Activated T-cell treated with anti-CD3 and anti-CD28 coated beads, Interleukin-2, amount 50 U/mL, for 24 hours (primary cell): ENCODE results near the gene DOLPP1.

ENCODE experiments used
- DNase-seq: peaks from one replicate; pipeline ENCODE4 v3.0.0-alpha.2; 2020
- H3K27ac Mint-ChIP-seq: 2 replicates; pipeline ENCODE4 v1.8.0; 2020; ENCODE audit warnings: mild to moderate bottlenecking, mixed read lengths
- H3K27me3 Mint-ChIP-seq: 2 replicates; pipeline ENCODE4 v1.8.0; 2020; ENCODE audit warnings: mixed read lengths
- H3K36me3 Mint-ChIP-seq: 2 replicates; pipeline ENCODE4 v1.8.0; 2020; ENCODE audit warnings: low read depth, mixed read lengths
- H3K4me1 Mint-ChIP-seq: 2 replicates; pipeline ENCODE4 v1.8.0; 2020; ENCODE audit warnings: low read depth, mixed read lengths
- H3K4me3 Mint-ChIP-seq: 2 replicates; pipeline ENCODE4 v1.8.0; 2020; ENCODE audit warnings: mild to moderate bottlenecking, moderate library complexity, mixed read lengths
- H3K9me3 Mint-ChIP-seq: 2 replicates; pipeline ENCODE4 v1.8.0; 2020; ENCODE audit warnings: mixed read lengths

The DOLPP1 gene

GRCh38 chr9:129054163-129054851, 26.6 kb upstream of the DOLPP1 start:
- H3K27ac Mint-ChIP-seq = no peak overlapping the region

GRCh38 chr9:129058965-129059795, 21.7 kb upstream of the DOLPP1 start:
- Mint-ChIP-seq H3K27me3 (no peaks in the 10 kb centered on the region), H3K9me3 (no peaks in the 10 kb centered on the region), H3K4me3 (no peak overlapping the region), H3K4me1 (no peaks in the 10 kb centered on the region), H3K27ac (no peak overlapping the region), H3K36me3 (peaks cover 60% of the 10 kb centered on the region)
- no peak for DNase-seq

More at GRCh38 chr9:129054163-129054851, 26.6 kb upstream of the DOLPP1 start:
- Mint-ChIP-seq H3K4me1 (no peaks in the 10 kb centered on the region), H3K4me3 (no peak overlapping the region), H3K36me3 (peaks cover 48% of the 10 kb centered on the region), H3K27me3 (no peaks in the 10 kb centered on the region), H3K9me3 (no peaks in the 10 kb centered on the region)
- DNase-seq = no peak

- H3K4me1 Mint-ChIP-seq = no peaks in the 10 kb centered on the region
- no peak overlapping the region for H3K4me3 Mint-ChIP-seq
- H3K9me3 Mint-ChIP-seq = no peaks in the 10 kb centered on the region
- H3K27me3 Mint-ChIP-seq = no peaks in the 10 kb centered on the region
- no peak for DNase-seq
- H3K27ac Mint-ChIP-seq = no peak overlapping the region
- H3K36me3 Mint-ChIP-seq = peaks cover 61% of the 10 kb centered on the region
These were observed 20.8 kb upstream of the DOLPP1 start for GRCh38 chr9:129059796-129060785.

- no peak for DNase-seq
- H3K4me3 Mint-ChIP-seq = no peak overlapping the region
- H3K9me3 Mint-ChIP-seq = no peaks in the 10 kb centered on the region
- no peak overlapping the region for H3K27ac Mint-ChIP-seq
- H3K27me3 Mint-ChIP-seq = no peaks in the 10 kb centered on the region
- peaks cover 68% of the 10 kb centered on the region for H3K36me3 Mint-ChIP-seq
- no peaks in the 10 kb centered on the region for H3K4me1 Mint-ChIP-seq
These were observed 19.9 kb upstream of the DOLPP1 start for GRCh38 chr9:129060991-129061390.

GRCh38 chr9:129063061-129063460, 17.9 kb upstream of the DOLPP1 start:
- H3K27ac Mint-ChIP-seq = no peak overlapping the region
- H3K36me3 Mint-ChIP-seq = peaks cover 71% of the 10 kb centered on the region
- H3K4me1 Mint-ChIP-seq = peaks cover under 1% of the 10 kb centered on the region
- no peaks in the 10 kb centered on the region for H3K27me3 Mint-ChIP-seq
- no peak overlapping the region for H3K4me3 Mint-ChIP-seq
- H3K9me3 Mint-ChIP-seq = no peaks in the 10 kb centered on the region
- no peak for DNase-seq

- Mint-ChIP-seq H3K36me3 (peaks cover 72% of the 10 kb centered on the region), H3K4me1 (peaks cover 14% of the 10 kb centered on the region), H3K27me3 (no peaks in the 10 kb centered on the region), H3K9me3 (no peaks in the 10 kb centered on the region), H3K27ac (no peak overlapping the region), H3K4me3 (no peak overlapping the region)
- DNase-seq = no peak
These were observed 16.4 kb upstream of the DOLPP1 start for GRCh38 chr9:129064499-129064908.

GRCh38 chr9:129068110-129068509, 12.8 kb upstream of the DOLPP1 start:
- Mint-ChIP-seq H3K4me3 (no peak overlapping the region), H3K27ac (peak overlapping the region; percentile 92), H3K9me3 (no peaks in the 10 kb centered on the region), H3K4me1 (peaks cover 33% of the 10 kb centered on the region), H3K27me3 (no peaks in the 10 kb centered on the region), H3K36me3 (peaks cover 61% of the 10 kb centered on the region)
- DNase-seq = no peak

DNA sequence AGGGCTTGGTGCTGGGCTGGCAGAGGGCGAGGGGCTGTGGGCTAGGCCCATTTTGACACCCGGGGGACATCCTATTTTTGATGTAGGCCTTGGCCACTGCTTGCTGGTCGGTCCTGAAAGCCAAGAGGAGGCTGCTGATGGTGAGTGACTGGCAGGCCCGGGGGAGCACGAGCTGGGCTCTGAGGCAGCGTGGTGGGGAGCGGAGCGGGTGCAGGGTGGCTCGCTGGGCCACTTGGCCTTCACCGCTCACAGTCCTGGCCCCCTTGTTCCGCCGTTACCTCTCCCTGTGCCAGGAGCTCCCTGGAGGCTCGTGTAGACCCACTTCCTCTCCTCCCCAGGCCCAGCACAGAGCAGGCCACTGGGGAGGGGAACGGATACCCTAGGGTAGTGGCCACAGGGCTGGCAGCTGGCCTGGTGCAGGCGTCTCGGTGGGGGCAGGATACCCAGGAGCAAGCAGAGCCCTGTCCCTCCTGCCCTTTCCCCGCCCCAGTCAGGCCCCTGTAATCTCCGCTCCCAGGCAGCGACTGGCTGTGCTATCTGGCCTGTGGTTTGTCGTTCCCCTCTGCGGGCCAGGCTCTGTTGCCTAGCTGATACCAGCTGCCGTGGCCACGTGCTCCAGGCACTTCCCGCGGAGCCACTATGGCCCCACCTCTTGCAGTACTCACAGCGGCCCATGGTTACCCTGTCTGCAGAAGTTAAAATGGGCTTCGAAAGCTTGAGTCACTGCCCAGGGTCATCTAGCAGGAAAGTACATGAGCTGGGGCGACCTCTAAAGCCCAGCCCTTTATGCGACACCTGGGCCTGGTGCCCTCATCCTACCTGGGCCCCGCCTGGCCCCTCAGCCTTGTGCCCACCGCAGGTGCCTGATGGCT, 11.7 kb upstream of the DOLPP1 start:
- Mint-ChIP-seq H3K27ac (peak overlapping the region; percentile 92), H3K4me1 (peaks cover 36% of the 10 kb centered on the region)
- peak; percentile 74 for DNase-seq

DNA sequence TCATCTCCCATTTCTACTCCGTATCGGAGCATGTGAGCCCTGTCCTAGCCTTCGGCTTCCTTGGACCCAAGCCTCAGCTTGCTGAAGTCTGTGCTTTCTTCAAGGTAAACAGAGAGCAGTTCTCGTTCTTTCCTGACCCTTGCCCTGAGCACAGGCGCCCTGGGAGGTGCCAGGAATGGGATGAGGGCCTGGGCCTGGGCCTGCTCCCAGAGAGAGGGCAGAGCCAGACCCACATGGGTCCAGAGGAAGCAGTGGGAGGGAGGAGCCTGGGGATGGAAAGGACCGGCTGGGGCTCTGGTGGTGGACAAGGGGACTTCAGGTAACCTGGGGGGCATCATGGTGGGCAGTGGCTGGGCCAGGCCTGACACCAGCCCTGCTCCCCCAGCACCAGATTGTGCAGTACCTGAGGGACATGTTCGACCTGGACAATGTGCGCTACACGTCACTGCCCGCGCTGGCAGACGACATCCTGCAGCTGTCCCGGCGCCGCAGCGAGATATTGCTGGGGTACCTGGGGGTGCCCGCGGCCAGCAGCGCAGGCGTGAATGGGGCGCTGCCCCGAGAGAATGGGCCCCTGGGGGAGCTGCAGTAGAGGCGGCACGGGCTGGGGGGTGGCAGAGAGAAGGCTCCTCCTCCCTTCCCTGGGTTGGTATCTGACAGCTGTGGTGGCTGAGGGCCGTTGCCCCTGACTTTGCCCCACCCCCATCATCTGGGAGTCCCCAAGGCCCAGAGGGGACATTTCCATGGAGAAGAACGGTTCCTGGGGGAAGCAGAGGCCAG, 10.9 kb upstream of the DOLPP1 start:
- Mint-ChIP-seq H3K9me3 (no peaks in the 10 kb centered on the region), H3K36me3 (peaks cover 47% of the 10 kb centered on the region), H3K4me3 (no peak overlapping the region), H3K27me3 (no peaks in the 10 kb centered on the region), H3K27ac (peak overlapping the region; percentile 92), H3K4me1 (peaks cover 36% of the 10 kb centered on the region)
- DNase-seq = peak; percentile 35

More for the DNA sequence above, 11.7 kb upstream of the DOLPP1 start:
- H3K4me3 Mint-ChIP-seq = peak overlapping the region; percentile 34
- H3K9me3 Mint-ChIP-seq = no peaks in the 10 kb centered on the region
- peaks cover 54% of the 10 kb centered on the region for H3K36me3 Mint-ChIP-seq
- no peaks in the 10 kb centered on the region for H3K27me3 Mint-ChIP-seq

DNA sequence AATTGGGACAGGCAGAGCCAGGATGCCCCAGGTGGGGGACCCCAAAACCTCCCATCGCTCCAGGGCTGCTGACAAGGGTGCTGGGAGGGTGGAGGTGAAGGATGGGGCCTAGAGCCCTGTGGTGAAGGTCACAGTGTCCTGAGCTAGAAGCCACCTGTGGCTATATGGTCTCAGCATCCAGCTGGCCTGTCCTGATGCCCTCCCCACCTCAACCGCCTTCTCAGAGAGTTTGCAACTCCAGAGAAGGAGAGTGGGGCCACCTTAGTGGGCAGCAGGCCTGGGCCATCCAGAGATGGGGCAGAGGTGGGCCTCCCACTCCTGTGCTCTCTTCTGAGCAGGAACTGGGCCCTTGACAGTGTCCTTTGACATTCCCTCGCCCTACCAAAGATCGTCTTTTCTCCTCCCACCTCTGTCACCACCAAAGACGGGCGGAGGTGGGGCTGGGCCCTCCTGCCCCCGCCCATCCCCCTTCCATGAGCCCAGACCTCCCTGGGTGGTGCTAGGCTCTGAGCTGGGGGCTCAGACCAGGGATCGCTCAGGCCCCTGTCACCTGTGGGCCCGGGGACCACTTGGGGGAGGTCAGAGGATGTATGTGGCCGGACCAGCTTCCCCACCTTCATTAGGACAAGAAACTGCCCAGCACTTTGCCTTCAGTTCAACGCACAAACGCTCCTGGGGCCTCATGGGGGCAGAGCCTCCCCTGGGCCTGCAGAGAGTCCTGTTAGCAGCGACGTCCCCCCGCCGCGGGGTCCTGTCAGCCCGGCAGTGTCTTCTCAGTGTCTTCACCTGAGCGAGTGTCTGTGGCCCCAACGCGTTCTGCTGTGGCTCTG, 10.0 kb upstream of the DOLPP1 start:
- H3K27me3 Mint-ChIP-seq = no peaks in the 10 kb centered on the region
- H3K36me3 Mint-ChIP-seq = peaks cover 40% of the 10 kb centered on the region
- DNase-seq = no peak
- no peak overlapping the region for H3K4me3 Mint-ChIP-seq
- H3K9me3 Mint-ChIP-seq = no peaks in the 10 kb centered on the region
- H3K4me1 Mint-ChIP-seq = peaks cover 36% of the 10 kb centered on the region
- H3K27ac Mint-ChIP-seq = peak overlapping the region; percentile 33

- Mint-ChIP-seq H3K27ac (no peak overlapping the region), H3K36me3 (peaks cover 35% of the 10 kb centered on the region), H3K9me3 (no peaks in the 10 kb centered on the region), H3K4me1 (peaks cover 36% of the 10 kb centered on the region), H3K4me3 (no peak overlapping the region), H3K27me3 (no peaks in the 10 kb centered on the region)
- no peak for DNase-seq
These were observed 9.3 kb upstream of the DOLPP1 start for GRCh38 chr9:129071526-129072126.

GRCh38 chr9:129072171-129072570, 8.7 kb upstream of the DOLPP1 start:
- H3K27me3 Mint-ChIP-seq = no peaks in the 10 kb centered on the region
- no peaks in the 10 kb centered on the region for H3K9me3 Mint-ChIP-seq
- peaks cover 36% of the 10 kb centered on the region for H3K4me1 Mint-ChIP-seq
- no peak for DNase-seq
- H3K27ac Mint-ChIP-seq = no peak overlapping the region
- H3K36me3 Mint-ChIP-seq = peaks cover 32% of the 10 kb centered on the region
- H3K4me3 Mint-ChIP-seq = no peak overlapping the region
